Measurements from ENCODE around the gene TBCK.
A peak's percentile ranks its signal among the peaks of the same experiment; 100 is the strongest.
"Not testable (repeated sequence)": the region's sequence is repeated elsewhere in the genome, so short reads cannot be mapped to it uniquely, and the experiment has no call there.

Gene TBCK

GRCh38 chr4:106321168-106321567, 5.2 kb upstream of the TBCK start:
- H3K4me1 ChIP-seq (ENCODE audit: control insufficient read depth, insufficient read depth, low read length): peaks cover 30% of the 10 kb centered on the region
- not testable (repeated sequence) for H3K9me3 ChIP-seq (ENCODE audit: control insufficient read depth, low read length); H3K27me3 ChIP-seq (replicated peaks; ENCODE audit: control insufficient read depth, insufficient read depth, low read length); H3K4me3 ChIP-seq (ENCODE audit: low read length); DNase-seq (ENCODE audit: low read depth); H3K9ac ChIP-seq (ENCODE audit: low read length)
- H3K36me3 ChIP-seq (ENCODE audit: control insufficient read depth, insufficient read depth, low read length, severe bottlenecking): peaks cover 15% of the 10 kb centered on the region

DNA sequence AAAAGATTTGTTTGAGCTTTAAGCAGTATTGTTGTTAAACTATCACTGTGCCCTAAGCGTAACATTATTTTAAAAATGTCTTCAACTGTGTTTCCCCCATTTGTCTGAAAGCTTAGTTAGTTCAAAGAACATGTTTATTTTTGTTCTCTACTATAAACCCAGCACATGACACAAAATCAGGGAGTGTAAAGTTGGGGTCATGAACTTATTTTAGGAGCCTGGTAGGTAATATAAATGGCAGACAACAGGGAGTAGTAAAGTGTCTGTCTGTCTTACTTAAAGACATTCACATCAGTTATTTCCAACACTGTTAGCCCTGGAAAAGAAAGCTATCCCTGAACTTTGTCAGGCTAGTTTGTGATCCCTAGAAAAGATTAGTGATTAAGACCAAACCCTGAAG, 4.2 kb upstream of the TBCK start:
- no peak overlapping the region for H3K9ac ChIP-seq (ENCODE audit: low read length)
- H3K36me3 ChIP-seq (ENCODE audit: control insufficient read depth, insufficient read depth, low read length, severe bottlenecking): peaks cover 7% of the 10 kb centered on the region
- H3K9me3 ChIP-seq (ENCODE audit: control insufficient read depth, low read length): no peaks in the 10 kb centered on the region
- DNase-seq (ENCODE audit: low read depth): no peak
- H3K4me3 ChIP-seq (ENCODE audit: low read length): no peak overlapping the region
- H3K4me1 ChIP-seq (ENCODE audit: control insufficient read depth, insufficient read depth, low read length): peaks cover 24% of the 10 kb centered on the region
- H3K27me3 ChIP-seq (replicated peaks; ENCODE audit: control insufficient read depth, insufficient read depth, low read length): no peaks in the 10 kb centered on the region

DNA sequence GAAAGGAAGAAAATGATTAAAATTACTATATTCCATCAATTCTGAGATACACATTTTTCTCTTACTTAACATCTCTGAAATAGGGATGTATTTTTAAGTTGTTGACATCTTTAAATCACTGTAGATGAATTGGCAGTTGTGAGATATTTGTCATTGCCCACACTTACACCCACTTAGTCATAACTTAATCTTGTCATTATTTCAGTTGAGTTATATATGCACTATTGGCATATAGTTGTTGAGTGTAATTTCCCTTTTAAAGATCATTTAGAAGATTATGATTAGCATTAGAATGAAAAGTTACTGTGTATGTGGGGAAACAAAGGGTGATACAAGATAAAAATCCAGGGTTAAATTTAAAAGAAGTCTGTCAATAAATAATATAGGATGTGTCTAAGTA, 2.5 kb upstream of the TBCK start:
- Histone ChIP-seq H3K27me3 (replicated peaks; ENCODE audit: control insufficient read depth, insufficient read depth, low read length) (no peaks in the 10 kb centered on the region), H3K36me3 (ENCODE audit: control insufficient read depth, insufficient read depth, low read length, severe bottlenecking) (no peaks in the 10 kb centered on the region), H3K4me1 (ENCODE audit: control insufficient read depth, insufficient read depth, low read length) (peaks cover 37% of the 10 kb centered on the region), H3K4me3 (ENCODE audit: low read length) (peak overlapping the region; percentile 99), H3K9me3 (ENCODE audit: control insufficient read depth, low read length) (no peaks in the 10 kb centered on the region), H3K9ac (ENCODE audit: low read length) (peak overlapping the region; percentile 99)
- no peak for DNase-seq (ENCODE audit: low read depth)

- H3K4me3 ChIP-seq (ENCODE audit: low read length): peak overlapping the region; percentile 99
- H3K27me3 ChIP-seq (replicated peaks; ENCODE audit: control insufficient read depth, insufficient read depth, low read length): no peaks in the 10 kb centered on the region
- no peaks in the 10 kb centered on the region for H3K36me3 ChIP-seq (ENCODE audit: control insufficient read depth, insufficient read depth, low read length, severe bottlenecking)
- no peak for DNase-seq (ENCODE audit: low read depth)
- H3K4me1 ChIP-seq (ENCODE audit: control insufficient read depth, insufficient read depth, low read length): peaks cover 44% of the 10 kb centered on the region
- no peaks in the 10 kb centered on the region for H3K9me3 ChIP-seq (ENCODE audit: control insufficient read depth, low read length)
- peak overlapping the region; percentile 99 for H3K9ac ChIP-seq (ENCODE audit: low read length)
These were observed 1.8 kb upstream of the TBCK start for GRCh38 chr4:106317815-106318214.

GRCh38 chr4:106316773-106317409, 882 bp upstream of the TBCK start:
- H3K4me3 ChIP-seq (ENCODE audit: low read length): peak overlapping the region; percentile 99
- H3K27me3 ChIP-seq (replicated peaks; ENCODE audit: control insufficient read depth, insufficient read depth, low read length): no peaks in the 10 kb centered on the region
- DNase-seq (ENCODE audit: low read depth): peak; percentile 37
- peaks cover 52% of the 10 kb centered on the region for H3K4me1 ChIP-seq (ENCODE audit: control insufficient read depth, insufficient read depth, low read length)
- peak overlapping the region; percentile 99 for H3K9ac ChIP-seq (ENCODE audit: low read length)
- no peaks in the 10 kb centered on the region for H3K36me3 ChIP-seq (ENCODE audit: control insufficient read depth, insufficient read depth, low read length, severe bottlenecking)
- no peaks in the 10 kb centered on the region for H3K9me3 ChIP-seq (ENCODE audit: control insufficient read depth, low read length)

DNA sequence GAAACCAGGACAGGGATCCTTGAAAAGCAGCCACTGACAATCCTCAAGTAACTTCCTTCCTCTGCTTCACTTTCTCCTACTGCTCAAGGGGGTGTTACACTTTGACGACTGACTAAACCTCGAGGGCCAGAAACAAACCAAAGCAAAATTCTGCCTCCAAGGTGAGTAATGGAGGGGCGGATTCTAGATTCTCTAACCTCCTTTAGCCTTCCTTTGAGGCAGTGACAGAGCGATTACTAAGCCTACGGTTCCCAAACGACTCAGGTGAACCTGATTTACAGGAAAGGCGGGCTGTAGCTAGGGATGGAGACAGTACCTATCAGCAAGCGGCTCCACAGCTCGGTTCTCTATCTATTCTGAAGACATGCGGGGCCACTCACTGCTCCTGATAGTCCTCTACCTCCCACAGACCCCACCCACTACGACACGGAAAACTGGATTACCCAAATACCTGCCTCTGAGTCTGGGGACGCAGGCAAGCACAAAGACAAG, 487 bp downstream of the TBCK start:
- peaks cover 66% of the 10 kb centered on the region for H3K4me1 ChIP-seq (ENCODE audit: control insufficient read depth, insufficient read depth, low read length)
- no peaks in the 10 kb centered on the region for H3K9me3 ChIP-seq (ENCODE audit: control insufficient read depth, low read length)
- H3K4me3 ChIP-seq (ENCODE audit: low read length): peak overlapping the region; percentile 99
- no peaks in the 10 kb centered on the region for H3K27me3 ChIP-seq (replicated peaks; ENCODE audit: control insufficient read depth, insufficient read depth, low read length)
- no peaks in the 10 kb centered on the region for H3K36me3 ChIP-seq (ENCODE audit: control insufficient read depth, insufficient read depth, low read length, severe bottlenecking)
- H3K9ac ChIP-seq (ENCODE audit: low read length): peak overlapping the region; percentile 99
- peak; percentile 54 for DNase-seq (ENCODE audit: low read depth)

GRCh38 chr4:106314960-106315359, 1.0 kb downstream of the TBCK start:
- no peaks in the 10 kb centered on the region for H3K27me3 ChIP-seq (replicated peaks; ENCODE audit: control insufficient read depth, insufficient read depth, low read length)
- DNase-seq (ENCODE audit: low read depth): no peak
- H3K4me1 ChIP-seq (ENCODE audit: control insufficient read depth, insufficient read depth, low read length): peaks cover 72% of the 10 kb centered on the region
- peak overlapping the region; percentile 99 for H3K9ac ChIP-seq (ENCODE audit: low read length)
- no peaks in the 10 kb centered on the region for H3K36me3 ChIP-seq (ENCODE audit: control insufficient read depth, insufficient read depth, low read length, severe bottlenecking)
- H3K9me3 ChIP-seq (ENCODE audit: control insufficient read depth, low read length): no peaks in the 10 kb centered on the region
- H3K4me3 ChIP-seq (ENCODE audit: low read length): peak overlapping the region; percentile 99

DNA sequence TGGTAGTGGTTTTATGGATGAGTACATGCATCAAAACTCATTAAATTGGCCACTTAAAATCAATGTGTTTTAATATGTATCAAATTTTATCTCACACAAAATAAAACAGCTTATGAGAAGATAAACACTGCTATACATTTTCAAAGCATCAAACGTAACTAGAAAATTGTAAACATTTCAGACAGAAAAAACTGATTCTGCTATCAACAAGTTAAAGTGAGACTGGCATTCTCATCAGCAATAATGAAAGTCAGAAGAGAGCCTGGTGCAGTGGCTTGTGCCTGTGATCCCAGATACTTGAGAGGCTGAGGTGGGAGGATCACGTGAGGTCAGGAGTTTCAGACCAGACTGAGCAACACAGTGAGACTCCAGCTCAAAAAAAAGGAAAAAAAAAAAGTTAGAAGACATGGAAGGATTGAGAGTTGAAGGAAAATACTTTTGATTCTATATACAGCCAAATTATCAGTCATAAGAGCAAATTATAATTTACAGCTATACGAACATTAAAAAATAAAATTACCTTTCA, 2.9 kb downstream of the TBCK start:
- no peaks in the 10 kb centered on the region for H3K27me3 ChIP-seq (replicated peaks; ENCODE audit: control insufficient read depth, insufficient read depth, low read length)
- H3K9me3 ChIP-seq (ENCODE audit: control insufficient read depth, low read length): no peaks in the 10 kb centered on the region
- peak; percentile 9 for DNase-seq (ENCODE audit: low read depth)
- no peaks in the 10 kb centered on the region for H3K36me3 ChIP-seq (ENCODE audit: control insufficient read depth, insufficient read depth, low read length, severe bottlenecking)
- peak overlapping the region; percentile 37 for H3K9ac ChIP-seq (ENCODE audit: low read length)
- H3K4me3 ChIP-seq (ENCODE audit: low read length): peak overlapping the region; percentile 73
- H3K4me1 ChIP-seq (ENCODE audit: control insufficient read depth, insufficient read depth, low read length): peaks cover 60% of the 10 kb centered on the region

GRCh38 chr4:106312377-106312776, 3.6 kb downstream of the TBCK start:
- peak; percentile 89 for DNase-seq (ENCODE audit: low read depth)
- no peaks in the 10 kb centered on the region for H3K27me3 ChIP-seq (replicated peaks; ENCODE audit: control insufficient read depth, insufficient read depth, low read length)
- no peaks in the 10 kb centered on the region for H3K36me3 ChIP-seq (ENCODE audit: control insufficient read depth, insufficient read depth, low read length, severe bottlenecking)
- peak overlapping the region; percentile 48 for H3K9ac ChIP-seq (ENCODE audit: low read length)
- H3K9me3 ChIP-seq (ENCODE audit: control insufficient read depth, low read length): no peaks in the 10 kb centered on the region
- H3K4me3 ChIP-seq (ENCODE audit: low read length): peak overlapping the region; percentile 73
- peaks cover 53% of the 10 kb centered on the region for H3K4me1 ChIP-seq (ENCODE audit: control insufficient read depth, insufficient read depth, low read length)

DNA sequence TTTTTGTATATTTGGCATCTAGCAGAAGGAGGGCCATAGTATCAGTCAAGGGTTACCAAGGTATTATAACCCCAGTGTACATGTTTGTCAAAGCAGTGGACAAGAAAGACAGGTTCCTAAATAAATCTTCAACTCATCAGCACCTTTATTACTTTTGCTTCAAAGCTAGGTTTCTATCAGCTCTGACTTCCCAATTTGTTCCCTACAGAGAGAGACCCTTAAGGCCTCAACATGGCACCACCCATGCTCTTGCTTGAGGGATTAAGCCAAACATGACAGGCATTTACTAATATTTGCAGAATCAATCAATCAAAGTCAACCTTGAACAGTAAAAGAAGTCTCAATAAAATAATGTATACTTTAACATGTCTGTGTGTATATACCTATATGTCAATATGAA, 9.4 kb downstream of the TBCK start:
- H3K9me3 ChIP-seq (ENCODE audit: control insufficient read depth, low read length): no peaks in the 10 kb centered on the region
- no peak for DNase-seq (ENCODE audit: low read depth)

DNA sequence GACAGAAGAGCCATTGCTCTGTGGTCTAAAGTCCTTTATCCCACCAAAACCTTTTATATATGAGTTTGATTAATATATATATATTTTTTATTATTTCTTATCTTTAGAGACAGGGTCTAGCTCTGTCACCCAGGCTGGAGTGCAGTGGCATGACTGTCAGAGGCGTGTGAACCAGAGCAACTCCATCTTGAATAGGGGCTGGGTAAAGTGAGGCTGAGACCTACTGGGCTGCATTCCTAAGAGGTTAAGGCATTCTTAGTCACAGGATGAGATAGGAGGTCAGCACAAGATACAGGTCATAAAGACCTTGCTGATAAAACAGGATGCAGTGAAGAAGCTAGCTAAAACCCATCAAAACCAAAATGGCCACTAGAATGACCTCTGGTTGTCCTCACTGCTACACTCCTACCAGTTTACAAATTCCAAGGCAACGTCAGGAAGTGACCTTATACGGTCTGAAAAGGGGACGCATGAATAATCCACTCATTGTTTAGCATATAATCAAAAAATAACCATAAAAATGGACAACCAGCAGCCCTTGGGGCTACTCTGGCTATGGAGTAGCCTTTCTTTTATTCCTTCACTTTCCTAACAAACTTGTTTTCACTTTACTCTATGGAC, 10.5 kb downstream of the TBCK start:
- no peaks in the 10 kb centered on the region for H3K27me3 ChIP-seq (replicated peaks; ENCODE audit: control insufficient read depth, insufficient read depth, low read length)
- no peak overlapping the region for H3K9ac ChIP-seq (ENCODE audit: low read length)
- no peaks in the 10 kb centered on the region for H3K9me3 ChIP-seq (ENCODE audit: control insufficient read depth, low read length)
- no peak overlapping the region for H3K4me3 ChIP-seq (ENCODE audit: low read length)
- H3K36me3 ChIP-seq (ENCODE audit: control insufficient read depth, insufficient read depth, low read length, severe bottlenecking): peaks cover 10% of the 10 kb centered on the region
- DNase-seq (ENCODE audit: low read depth): no peak
- H3K4me1 ChIP-seq (ENCODE audit: control insufficient read depth, insufficient read depth, low read length): peaks cover 22% of the 10 kb centered on the region

More for the DNA sequence above, 9.4 kb downstream of the TBCK start:
- Histone ChIP-seq H3K4me3 (ENCODE audit: low read length) (no peak overlapping the region), H3K27me3 (replicated peaks; ENCODE audit: control insufficient read depth, insufficient read depth, low read length) (no peaks in the 10 kb centered on the region), H3K36me3 (ENCODE audit: control insufficient read depth, insufficient read depth, low read length, severe bottlenecking) (peaks cover 10% of the 10 kb centered on the region), H3K9ac (ENCODE audit: low read length) (no peak overlapping the region), H3K4me1 (ENCODE audit: control insufficient read depth, insufficient read depth, low read length) (peaks cover 27% of the 10 kb centered on the region)
